ENCODE data around the gene TAF1C.

The TAF1C gene

GRCh38 chr16:84229471-84229870, 42.6 kb upstream of the TAF1C start:
- no peaks in the 10 kb centered on the region for H3K79me2 ChIP-seq (ENCODE audit: insufficient read depth, low read length)
- no peaks in the 10 kb centered on the region for H3K9me3 ChIP-seq (ENCODE audit: insufficient read depth, low read depth, low read length)
- no peaks in the 10 kb centered on the region for H3K9me2 ChIP-seq (replicated peaks; ENCODE audit: low read depth, low read length)
- H2AFZ ChIP-seq (ENCODE audit: low read length) = no peak overlapping the region
- no peaks in the 10 kb centered on the region for H3K4me1 ChIP-seq (ENCODE audit: insufficient read depth, low read length, poor library complexity, severe bottlenecking)
- TF ChIP-seq EZH2phosphoT487 (IDR thresholded peaks at IDR 0.05; ENCODE audit: borderline replicate concordance) = no peak
- TF ChIP-seq CTCF (conservative IDR thresholded peaks at IDR 0.05; ENCODE audit: low read length) = no peak
- no peak overlapping the region for H3K4me2 ChIP-seq (ENCODE audit: low read depth, low read length, poor library complexity, severe bottlenecking)
- no peaks in the 10 kb centered on the region for H4K20me1 ChIP-seq (ENCODE audit: insufficient read depth, low read length, poor library complexity, severe bottlenecking)
- no peaks in the 10 kb centered on the region for H3K36me3 ChIP-seq (ENCODE audit: insufficient read depth, low read length)
- H3K9ac ChIP-seq (ENCODE audit: low read depth, low read length, poor library complexity, severe bottlenecking) = no peak overlapping the region
- no peaks in the 10 kb centered on the region for H3F3A ChIP-seq (ENCODE audit: low read depth)
- no peaks in the 10 kb centered on the region for H3K27me3 ChIP-seq (ENCODE audit: insufficient read depth, low read length, poor library complexity, severe bottlenecking)
- no peak overlapping the region for H3K4me3 ChIP-seq (ENCODE audit: low read length, poor library complexity, severe bottlenecking)

GRCh38 chr16:84228256-84228838, 41.5 kb upstream of the TAF1C start:
- H3K4me1 ChIP-seq (ENCODE audit: insufficient read depth, low read length, poor library complexity, severe bottlenecking) = no peaks in the 10 kb centered on the region
- no peak overlapping the region for H2AFZ ChIP-seq (ENCODE audit: low read length)
- H3K4me3 ChIP-seq (ENCODE audit: low read length, poor library complexity, severe bottlenecking) = no peak overlapping the region
- TF ChIP-seq CTCF (conservative IDR thresholded peaks at IDR 0.05; ENCODE audit: low read length) (no peak), EZH2phosphoT487 (IDR thresholded peaks at IDR 0.05; ENCODE audit: borderline replicate concordance) (no peak)
- H3K36me3 ChIP-seq (ENCODE audit: insufficient read depth, low read length) = no peaks in the 10 kb centered on the region
- no peak overlapping the region for H3K4me2 ChIP-seq (ENCODE audit: low read depth, low read length, poor library complexity, severe bottlenecking)
- H3K9ac ChIP-seq (ENCODE audit: low read depth, low read length, poor library complexity, severe bottlenecking) = no peak overlapping the region
- H3K79me2 ChIP-seq (ENCODE audit: insufficient read depth, low read length) = no peaks in the 10 kb centered on the region
- no peaks in the 10 kb centered on the region for H3K27me3 ChIP-seq (ENCODE audit: insufficient read depth, low read length, poor library complexity, severe bottlenecking)
- H3K9me3 ChIP-seq (ENCODE audit: insufficient read depth, low read depth, low read length) = no peaks in the 10 kb centered on the region
- H3F3A ChIP-seq (ENCODE audit: low read depth) = no peaks in the 10 kb centered on the region
- no peaks in the 10 kb centered on the region for H3K9me2 ChIP-seq (replicated peaks; ENCODE audit: low read depth, low read length)
- H4K20me1 ChIP-seq (ENCODE audit: insufficient read depth, low read length, poor library complexity, severe bottlenecking) = no peaks in the 10 kb centered on the region

- H3K9me3 ChIP-seq (ENCODE audit: insufficient read depth, low read depth, low read length) = no peaks in the 10 kb centered on the region
- no peaks in the 10 kb centered on the region for H3K27me3 ChIP-seq (ENCODE audit: insufficient read depth, low read length, poor library complexity, severe bottlenecking)
- TF ChIP-seq CTCF (conservative IDR thresholded peaks at IDR 0.05; ENCODE audit: low read length) (no peak), EZH2phosphoT487 (IDR thresholded peaks at IDR 0.05; ENCODE audit: borderline replicate concordance) (no peak)
- H3K4me3 ChIP-seq (ENCODE audit: low read length, poor library complexity, severe bottlenecking) = no peak overlapping the region
- no peaks in the 10 kb centered on the region for H3K79me2 ChIP-seq (ENCODE audit: insufficient read depth, low read length)
- no peaks in the 10 kb centered on the region for H3K4me1 ChIP-seq (ENCODE audit: insufficient read depth, low read length, poor library complexity, severe bottlenecking)
- H4K20me1 ChIP-seq (ENCODE audit: insufficient read depth, low read length, poor library complexity, severe bottlenecking) = no peaks in the 10 kb centered on the region
- no peaks in the 10 kb centered on the region for H3F3A ChIP-seq (ENCODE audit: low read depth)
- H3K4me2 ChIP-seq (ENCODE audit: low read depth, low read length, poor library complexity, severe bottlenecking) = no peak overlapping the region
- no peak overlapping the region for H3K9ac ChIP-seq (ENCODE audit: low read depth, low read length, poor library complexity, severe bottlenecking)
- H2AFZ ChIP-seq (ENCODE audit: low read length) = no peak overlapping the region
- H3K36me3 ChIP-seq (ENCODE audit: insufficient read depth, low read length) = no peaks in the 10 kb centered on the region
- no peaks in the 10 kb centered on the region for H3K9me2 ChIP-seq (replicated peaks; ENCODE audit: low read depth, low read length)
Measured at GRCh38 chr16:84227548-84227947, 40.7 kb upstream of the TAF1C start.
